HEK293T (cell line): ENCODE results near the gene CBR4.

ENCODE experiments used
- BHLHE40 ChIP-seq: fragments of 450-650 bp; IDR thresholded peaks from 2 replicates; pipeline ENCODE4 v1.6.1; 2016; ENCODE audit warnings: mild to moderate bottlenecking, moderate library complexity, borderline replicate concordance
- FOXA1 ChIP-seq: fragments of 450-650 bp; IDR thresholded peaks from 2 replicates; pipeline ENCODE4 v1.6.1; 2016; ENCODE audit warnings: mild to moderate bottlenecking
- FOXM1 ChIP-seq: fragments of 450-650 bp; IDR thresholded peaks from 2 replicates; pipeline ENCODE4 v1.6.1; 2017; ENCODE audit warnings: mild to moderate bottlenecking, borderline replicate concordance
- LEF1 ChIP-seq: fragments of 450-650 bp; IDR thresholded peaks from 2 replicates; pipeline ENCODE4 v1.6.1; 2017; ENCODE audit warnings: mild to moderate bottlenecking, borderline replicate concordance
- NFRKB ChIP-seq: fragments of 450-650 bp; IDR thresholded peaks from 2 replicates; pipeline ENCODE4 v1.6.1; 2016; ENCODE audit warnings: mild to moderate bottlenecking, moderate library complexity
- SP1 ChIP-seq: fragments of 450-650 bp; IDR thresholded peaks from 2 replicates; pipeline ENCODE4 v1.6.1; 2017
- SUZ12 ChIP-seq: fragments of 450-650 bp; IDR thresholded peaks from 2 replicates; pipeline ENCODE4 v1.6.1; 2016; ENCODE audit warnings: mild to moderate bottlenecking
- TARDBP ChIP-seq: fragments of 450-650 bp; IDR thresholded peaks from 2 replicates; pipeline ENCODE4 v1.6.1; 2016
- ZNF384 ChIP-seq: fragments of 450-650 bp; IDR thresholded peaks from 2 replicates; pipeline ENCODE4 v1.6.1; 2016

GRCh38 chr4:169045862-169046584, 36.0 kb upstream of the CBR4 start:
- TF ChIP-seq SP1 (no peak), FOXM1 (no peak), BHLHE40 (no peak), NFRKB (no peak), SUZ12 (no peak), ZNF384 (no peak), TARDBP (no peak), LEF1 (no peak), FOXA1 (no peak)
